Left lung (tissue), 10 donors: Measurements from ENCODE around the gene SUSD2. TPM values are rescaled to one million over a fixed set of nuclear protein-coding genes. Genes with fewer than 3 reads are reported as not detected.

Source experiments
- ATAC-seq: fragments of 200-7000 bp; cut with Tn5 transposase; one replicate; pipeline ENCODE4 v1.9.1; 2020; ENCODE audit warnings: moderate library complexity
- DNase-seq, 4 donors: peaks; one replicate each; pipeline ENCODE4 v3.0.0-alpha.2; 2013 to 2020
- H3K27ac ChIP-seq, 2 donors: fragments of 200-600 bp; sonication (generic) in 1 of 2; one replicate each; pipeline versions ENCODE4 v1.5.0 to v1.8.0; 2020 to 2021
- H3K27me3 ChIP-seq, 2 donors: fragments of 200-600 bp; sonication (generic) in 1 of 2; one replicate each; pipeline versions ENCODE4 v1.5.0 to v1.8.0; 2020 to 2021
- H3K36me3 ChIP-seq, 2 donors: fragments of 200-600 bp; sonication (generic) in 1 of 2; one replicate each; pipeline versions ENCODE4 v1.5.0 to v1.8.0; 2020 to 2021
- H3K4me1 ChIP-seq, 2 donors: fragments of 200-600 bp; one replicate each; pipeline ENCODE4 v1.8.0; 2021
- H3K4me3 ChIP-seq, 2 donors: fragments of 200-600 bp; sonication (generic) in 1 of 2; one replicate each; pipeline versions ENCODE4 v1.5.0 to v1.8.0; 2020 to 2021; ENCODE audit warnings: mild to moderate bottlenecking in 1 of 2
- H3K9me3 ChIP-seq, 2 donors: fragments of 200-600 bp; sonication (generic) in 1 of 2; one replicate each; pipeline versions ENCODE4 v1.5.0 to v1.8.0; 2020 to 2021
- CTCF ChIP-seq, 2 donors: fragments of 200-600 bp; sonication (generic) in 1 of 2; IDR thresholded peaks; one replicate each; pipeline versions ENCODE4 v1.5.0 to v1.8.0; 2021; ENCODE audit warnings: antibody characterized with exemption in 2 of 2
- intact Hi-C, 2 donors: fragments of 100-400 bp; cut with DNase I; formaldehyde crosslinking; loops; one replicate each; pipeline versions ENCODE4 v1.11.2 to v1.14.2; 2022
- polyA plus RNA-seq, 6 donors: library from polyadenylated mRNA; unstranded; fragments of 120-200 nt; gene quantifications; one replicate each; pipeline ENCODE4 v1.2.1, GENCODE V29; 2013; ENCODE audit not compliant: insufficient read length in 6 of 6
- total RNA-seq, 2 donors: library from RNA; stranded (reverse); fragmentation: NEBNext Ultra II Directional; extraction: Animal tissue kit (Norgen Biotek cat#: 25700); gene quantifications; one replicate each; pipeline ENCODE4 v1.2.1, GENCODE V29; 2021
- donor health status: DM: no; HTN: yes; CAD: no.
- donor health status: DM: no; HTN: no; CAD: no.

The SUSD2 gene
- total and polyA plus RNA-seq, 8 donors: 8.2 to 374 (median 17.0) TPM

- intact Hi-C loops: no loop called here
- DNase-seq: peak in 1 of 4 donors; percentile 59
- Histone ChIP-seq H3K27ac (no peak overlapping the region), H3K9me3 (no peaks in the 10 kb centered on the region), H3K4me3 (no peak overlapping the region), H3K27me3 (no peaks in the 10 kb centered on the region), H3K4me1 (peaks cover 25 to 26% of the 10 kb centered on the region in 2 donors), H3K36me3 (peaks cover 0 to 56% of the 10 kb centered on the region in 2 donors)
- TF ChIP-seq CTCF (IDR thresholded peaks at IDR 0.05): no peak
- peak; percentile 15 for ATAC-seq
These were observed 43.7 kb upstream of the SUSD2 start for GRCh38 chr22:24137595-24137994.

DNA sequence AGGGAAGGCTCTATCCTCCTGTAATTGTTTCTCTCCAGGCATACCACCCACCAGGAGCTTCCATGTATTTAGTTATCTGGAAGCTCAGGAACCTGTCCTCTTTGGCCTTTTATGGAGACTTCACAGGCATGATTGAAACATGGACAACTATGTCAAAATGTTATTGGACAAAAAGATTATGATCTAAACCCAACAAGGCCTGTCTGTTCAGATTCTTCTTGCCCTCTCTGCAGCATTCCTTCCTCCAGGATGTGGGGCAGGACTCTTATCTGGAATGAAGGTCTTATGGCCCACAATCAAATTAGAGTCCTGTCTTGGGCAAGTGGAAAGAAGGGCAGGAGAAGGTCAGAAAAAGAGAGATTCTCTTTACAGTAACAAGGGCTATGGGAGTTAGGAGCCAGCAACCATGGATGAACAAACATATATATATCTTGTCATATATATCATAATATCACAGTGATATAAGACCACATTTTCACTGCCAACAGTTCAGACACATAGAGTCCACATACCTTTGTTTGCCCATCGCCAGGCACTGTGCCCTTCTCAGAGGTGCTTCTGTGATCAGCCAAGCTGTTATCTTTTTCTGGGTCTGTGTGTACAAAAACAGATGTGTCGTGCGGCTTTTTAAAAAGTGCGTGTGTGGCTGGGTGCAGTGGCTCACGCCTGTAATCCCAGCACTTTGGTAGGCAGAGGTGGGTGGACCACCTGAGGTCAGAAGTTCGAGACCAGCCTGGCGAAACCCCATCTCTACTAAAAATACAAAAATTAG lies 42.5 kb upstream of the SUSD2 start:
- ATAC-seq (no peak), DNase-seq (no peak)
- Histone ChIP-seq H3K4me3 (no peak overlapping the region), H3K27ac (no peak overlapping the region), H3K4me1 (peaks cover 21 to 32% of the 10 kb centered on the region in 2 donors), H3K36me3 (peaks cover 0 to 50% of the 10 kb centered on the region in 2 donors), H3K27me3 (no peaks in the 10 kb centered on the region), H3K9me3 (no peaks in the 10 kb centered on the region)
- TF ChIP-seq CTCF (IDR thresholded peaks at IDR 0.05): no peak
- intact Hi-C loops: no loop called here

- peaks cover 0 to 35% of the 10 kb centered on the region in 2 donors for H3K36me3 ChIP-seq
- no peaks in the 10 kb centered on the region for H3K9me3 ChIP-seq
- peaks cover 35 to 47% of the 10 kb centered on the region in 2 donors for H3K4me1 ChIP-seq
- intact Hi-C loops: no loop called here
- peak overlapping the region in 1 of 2 donors; percentile 70 for H3K27ac ChIP-seq
- H3K27me3 ChIP-seq: no peaks in the 10 kb centered on the region
- DNase-seq: peak in 1 of 4 donors; percentile 60
- TF ChIP-seq CTCF (IDR thresholded peaks at IDR 0.05): no peak
- peak; percentile 50 for ATAC-seq
- H3K4me3 ChIP-seq: no peak overlapping the region
These were observed 40.9 kb upstream of the SUSD2 start for GRCh38 chr22:24140357-24140756.

- no peak for TF ChIP-seq CTCF (IDR thresholded peaks at IDR 0.05)
These were observed 39.7 kb upstream of the SUSD2 start for GRCh38 chr22:24141586-24141985.

DNA sequence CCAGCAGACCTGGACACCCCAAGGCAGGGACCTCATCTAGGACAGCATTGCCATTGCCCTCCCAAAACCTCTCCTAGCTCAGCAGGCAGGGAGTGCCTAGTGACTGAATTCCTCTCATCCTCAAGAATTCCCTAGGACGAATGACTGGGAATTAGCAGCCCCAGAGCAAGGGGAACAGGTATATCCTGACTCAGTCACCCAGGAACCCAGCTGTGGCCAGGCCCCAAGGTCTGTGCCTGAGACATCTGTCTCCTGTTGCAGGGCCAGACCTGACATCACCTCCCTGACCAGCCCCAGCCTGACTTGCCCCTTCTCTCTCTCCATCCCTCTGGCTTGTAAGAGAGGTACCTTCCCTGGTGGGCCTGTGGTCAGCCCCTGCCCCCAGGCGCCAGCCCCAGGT lies 39.0 kb upstream of the SUSD2 start:
- no peak overlapping the region for H3K27ac ChIP-seq
- H3K4me3 ChIP-seq: no peak overlapping the region
- intact Hi-C loops: no loop called here
- peaks cover 49 to 66% of the 10 kb centered on the region in 2 donors for H3K4me1 ChIP-seq
- H3K9me3 ChIP-seq: no peaks in the 10 kb centered on the region
- H3K36me3 ChIP-seq: peaks cover 0 to 26% of the 10 kb centered on the region in 2 donors
- ATAC-seq: no peak
- no peaks in the 10 kb centered on the region for H3K27me3 ChIP-seq
- no peak for DNase-seq
- TF ChIP-seq CTCF (IDR thresholded peaks at IDR 0.05): no peak

More at GRCh38 chr22:24141586-24141985, 39.7 kb upstream of the SUSD2 start:
- intact Hi-C loops: no loop called here
- no peak for ATAC-seq
- no peak overlapping the region for H3K4me3 ChIP-seq
- H3K27me3 ChIP-seq: no peaks in the 10 kb centered on the region
- H3K36me3 ChIP-seq: peaks cover 0 to 26% of the 10 kb centered on the region in 2 donors
- peaks cover 48 to 59% of the 10 kb centered on the region in 2 donors for H3K4me1 ChIP-seq
- no peak overlapping the region for H3K27ac ChIP-seq
- DNase-seq: no peak
- no peaks in the 10 kb centered on the region for H3K9me3 ChIP-seq
